Measurements from ENCODE around the gene ADRA2B. TPM values are rescaled to one million over a fixed set of nuclear protein-coding genes. Genes with fewer than 3 reads are reported as not detected.

ADRA2B gene
- total and polyA plus RNA-seq, 12 donors, result 1.5 to 7.3 (median 3.4) TPM

DNA sequence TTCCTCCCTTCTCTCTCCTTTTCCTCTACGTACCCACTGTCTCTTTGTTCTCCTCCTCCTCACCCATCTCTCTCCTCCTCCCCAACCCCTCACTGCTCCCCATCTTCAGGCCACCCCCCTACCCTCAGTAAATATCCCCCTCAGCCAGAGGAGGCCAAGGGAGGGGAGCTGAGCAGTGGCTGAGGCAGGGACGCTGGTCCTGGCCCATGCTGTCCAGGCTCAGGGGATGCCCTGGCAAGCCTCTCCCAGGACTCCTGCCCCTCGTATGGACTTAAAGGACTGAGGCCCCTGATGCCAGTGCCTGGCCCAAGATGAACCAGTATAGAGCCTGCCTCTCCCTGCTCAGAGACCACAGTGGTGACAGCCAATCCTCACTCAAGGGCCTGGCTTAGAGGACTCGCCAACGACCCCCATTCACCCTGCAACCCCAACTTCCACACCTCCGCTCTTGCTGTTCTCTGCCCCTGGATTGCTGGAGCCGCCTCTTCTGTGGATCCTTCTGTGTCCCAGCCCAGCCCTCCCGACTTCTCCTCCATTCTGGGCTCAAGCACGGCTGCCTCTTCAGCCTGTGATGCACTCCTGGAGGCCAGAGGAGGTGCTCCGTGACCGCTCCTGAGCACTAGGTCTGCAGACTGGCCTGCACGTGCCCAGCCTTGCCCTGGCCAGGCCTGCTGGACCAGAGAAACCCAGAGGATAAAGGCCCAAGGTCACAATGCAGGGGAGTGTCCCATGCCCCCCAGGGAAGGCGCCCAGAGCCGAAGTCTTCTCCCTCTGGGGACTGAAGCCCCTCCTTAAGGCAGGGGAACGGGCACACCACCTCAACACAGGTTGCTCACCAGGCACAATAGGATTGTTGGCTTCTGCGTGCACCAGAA, 38.4 kb upstream of the ADRA2B start:
- no peaks in the 10 kb centered on the region for H3K36me3 ChIP-seq
- no peak overlapping the region for H3K4me3 ChIP-seq
- DNase-seq (no peak), ATAC-seq (peak in 1 of 8 donors; percentile 14)
- H3K4me1 ChIP-seq, result peaks cover 0 to 10% (median 0%) of the 10 kb centered on the region in 9 donors
- WGBS, 2 donors, result 87 to 88% methylated on average over 16 of the region's 16 CpGs
- H3K9me3 ChIP-seq, result no peaks in the 10 kb centered on the region
- TF ChIP-seq, protein P1, sequence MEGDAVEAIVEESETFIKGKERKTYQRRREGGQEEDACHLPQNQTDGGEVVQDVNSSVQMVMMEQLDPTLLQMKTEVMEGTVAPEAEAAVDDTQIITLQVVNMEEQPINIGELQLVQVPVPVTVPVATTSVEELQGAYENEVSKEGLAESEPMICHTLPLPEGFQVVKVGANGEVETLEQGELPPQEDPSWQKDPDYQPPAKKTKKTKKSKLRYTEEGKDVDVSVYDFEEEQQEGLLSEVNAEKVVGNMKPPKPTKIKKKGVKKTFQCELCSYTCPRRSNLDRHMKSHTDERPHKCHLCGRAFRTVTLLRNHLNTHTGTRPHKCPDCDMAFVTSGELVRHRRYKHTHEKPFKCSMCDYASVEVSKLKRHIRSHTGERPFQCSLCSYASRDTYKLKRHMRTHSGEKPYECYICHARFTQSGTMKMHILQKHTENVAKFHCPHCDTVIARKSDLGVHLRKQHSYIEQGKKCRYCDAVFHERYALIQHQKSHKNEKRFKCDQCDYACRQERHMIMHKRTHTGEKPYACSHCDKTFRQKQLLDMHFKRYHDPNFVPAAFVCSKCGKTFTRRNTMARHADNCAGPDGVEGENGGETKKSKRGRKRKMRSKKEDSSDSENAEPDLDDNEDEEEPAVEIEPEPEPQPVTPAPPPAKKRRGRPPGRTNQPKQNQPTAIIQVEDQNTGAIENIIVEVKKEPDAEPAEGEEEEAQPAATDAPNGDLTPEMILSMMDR (IDR thresholded peaks at IDR 0.05), result no peak
- intact Hi-C loops (cut with DNase I), result no loop called here
- no peak overlapping the region for H3K27ac ChIP-seq
- H3K27me3 ChIP-seq, result peaks cover 0 to 12% (median 0%) of the 10 kb centered on the region in 7 donors

DNA sequence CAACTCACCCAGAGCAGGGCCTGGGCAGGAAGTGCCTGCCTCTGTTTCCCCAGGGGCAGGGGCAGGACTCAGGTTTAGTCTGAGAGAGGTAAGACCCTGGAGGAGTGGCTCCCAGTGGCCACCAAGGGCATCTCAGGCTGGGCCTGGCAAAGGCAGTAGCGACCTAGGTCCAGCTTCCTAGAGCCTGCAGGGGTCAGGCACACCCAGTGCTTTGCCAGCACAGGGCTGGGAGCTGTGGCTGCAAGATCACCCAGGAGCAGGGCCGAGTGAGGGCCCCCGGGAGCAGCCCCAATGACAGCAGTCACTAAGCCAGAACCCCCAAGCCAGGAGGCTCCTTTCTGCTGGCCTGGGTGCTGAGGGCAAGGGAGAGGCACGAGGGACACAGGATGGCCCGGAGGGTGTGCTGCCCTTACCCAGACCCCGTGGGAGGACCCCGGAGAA, 37.6 kb upstream of the ADRA2B start:
- Histone ChIP-seq H3K27ac (no peak overlapping the region), H3K4me1 (peaks cover 0 to 12% (median 0%) of the 10 kb centered on the region in 9 donors), H3K9me3 (no peaks in the 10 kb centered on the region), H3K4me3 (no peak overlapping the region), H3K27me3 (peaks cover 0 to 12% (median 0%) of the 10 kb centered on the region in 7 donors), H3K36me3 (no peaks in the 10 kb centered on the region)
- 85 to 89% methylated on average over 7 of the region's 7 CpGs for WGBS, 2 donors
- TF ChIP-seq, protein P1 (IDR thresholded peaks at IDR 0.05), result no peak
- peak in 2 of 8 donors; percentile 12 to 16 for ATAC-seq
- no peak for DNase-seq
- intact Hi-C loops (cut with DNase I), result no loop called here

DNA sequence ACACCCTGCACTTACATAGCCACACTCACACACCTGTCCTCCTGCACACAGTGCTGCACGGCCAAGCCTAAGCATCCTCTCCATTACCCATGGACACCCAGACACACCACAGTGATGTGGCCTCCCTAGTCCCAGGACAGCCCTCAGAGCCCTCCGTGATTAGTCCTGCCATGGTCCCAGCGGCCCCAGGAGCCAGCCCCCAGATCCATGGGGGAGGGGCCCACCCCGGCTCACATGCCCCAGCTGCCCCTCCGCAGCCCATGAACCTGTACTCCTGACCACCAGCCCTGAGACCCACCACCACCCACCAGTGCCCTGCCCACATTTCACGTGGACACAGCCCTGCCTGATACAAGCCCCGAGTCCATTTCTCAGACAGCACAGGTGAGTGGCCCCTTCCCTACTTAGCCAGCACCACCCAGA, 36.9 kb upstream of the ADRA2B start:
- Histone ChIP-seq H3K36me3 (no peaks in the 10 kb centered on the region), H3K27me3 (peaks cover 0 to 12% (median 0%) of the 10 kb centered on the region in 7 donors), H3K4me1 (peaks cover 0 to 16% (median 2%) of the 10 kb centered on the region in 9 donors), H3K27ac (no peak overlapping the region), H3K9me3 (no peaks in the 10 kb centered on the region), H3K4me3 (no peak overlapping the region)
- DNase-seq (no peak), ATAC-seq (no peak)
- WGBS, 2 donors, result 89 to 91% methylated on average over 7 of the region's 7 CpGs
- TF ChIP-seq, protein P1 (IDR thresholded peaks at IDR 0.05), result no peak
- intact Hi-C loops (cut with DNase I), result no loop called here

DNA sequence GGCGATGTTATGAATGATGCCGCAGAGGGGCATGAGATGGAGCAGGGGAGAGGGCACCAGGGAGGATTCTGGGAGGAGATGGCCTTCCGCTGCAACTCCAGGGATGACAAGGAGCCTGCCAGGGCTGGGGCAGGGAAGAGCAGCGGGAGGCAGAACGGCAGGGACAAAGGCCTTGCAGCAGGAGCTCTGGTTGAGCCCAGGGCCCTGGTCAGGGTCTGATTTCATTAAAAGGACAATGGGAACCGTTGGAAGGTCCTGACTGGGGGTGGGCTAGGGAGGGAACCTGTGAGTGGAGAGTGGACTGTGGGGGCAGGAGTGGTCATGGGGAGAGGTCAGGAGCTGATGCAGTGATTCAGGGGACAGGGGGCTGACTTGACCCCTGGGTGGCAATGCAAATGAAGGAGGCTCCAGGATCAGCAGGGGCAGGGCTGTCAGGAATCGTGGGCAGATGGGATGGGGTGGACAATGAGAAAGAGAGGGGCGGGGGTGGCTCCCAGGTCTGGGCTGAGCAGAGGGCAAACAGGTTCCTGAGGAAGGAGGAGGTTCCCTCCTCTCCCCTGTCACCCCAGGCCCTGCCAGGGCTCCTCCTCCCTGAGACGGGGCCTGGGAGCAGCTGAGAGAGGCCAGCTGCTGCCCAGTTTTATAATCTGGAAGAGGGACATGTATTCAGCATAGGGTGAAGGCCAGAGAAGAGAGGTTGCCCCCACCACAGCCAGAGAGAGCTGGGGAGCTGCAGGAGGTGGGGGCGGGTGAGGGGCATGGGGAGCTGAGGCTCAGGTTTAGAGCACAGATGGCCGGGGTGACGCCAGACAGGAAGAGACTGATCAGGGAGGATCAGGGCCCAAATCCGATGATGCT, 36.2 kb upstream of the ADRA2B start:
- Histone ChIP-seq H3K9me3 (no peaks in the 10 kb centered on the region), H3K27me3 (peaks cover 0 to 10% (median 0%) of the 10 kb centered on the region in 7 donors), H3K27ac (no peak overlapping the region), H3K4me1 (peaks cover 0 to 16% (median 8%) of the 10 kb centered on the region in 9 donors), H3K36me3 (no peaks in the 10 kb centered on the region), H3K4me3 (no peak overlapping the region)
- ATAC-seq (no peak), DNase-seq (no peak)
- WGBS, 2 donors, result 74 to 75% methylated on average over 13 of the region's 13 CpGs
- TF ChIP-seq, protein P1 (IDR thresholded peaks at IDR 0.05), result no peak
- intact Hi-C loops (cut with DNase I), result no loop called here

Measured in heart right ventricle (tissue), 16 donors.